Erythroblast (primary cell): ENCODE data around the gene SCARF2.
"Not testable (repeated sequence)": the region's sequence is repeated elsewhere in the genome, so short reads cannot be mapped to it uniquely, and the experiment has no call there.

Experiments used
- DNase-seq, 2 experiments: peaks; one replicate each; lab custom pipeline; 2025; lab: John Stamatoyannopoulos, UW
- GATA1 ChIP-seq: IDR thresholded peaks from 2 replicates; pipeline ENCODE4 v1.6.1; 2011; ENCODE audit warnings: low read depth, mild to moderate bottlenecking, control low read depth, low read length, moderate library complexity
- POLR2A ChIP-seq: IDR thresholded peaks from 2 replicates; pipeline ENCODE4 v1.6.1; 2011; ENCODE audit warnings: mild to moderate bottlenecking, low read length

SCARF2 gene

DNA sequence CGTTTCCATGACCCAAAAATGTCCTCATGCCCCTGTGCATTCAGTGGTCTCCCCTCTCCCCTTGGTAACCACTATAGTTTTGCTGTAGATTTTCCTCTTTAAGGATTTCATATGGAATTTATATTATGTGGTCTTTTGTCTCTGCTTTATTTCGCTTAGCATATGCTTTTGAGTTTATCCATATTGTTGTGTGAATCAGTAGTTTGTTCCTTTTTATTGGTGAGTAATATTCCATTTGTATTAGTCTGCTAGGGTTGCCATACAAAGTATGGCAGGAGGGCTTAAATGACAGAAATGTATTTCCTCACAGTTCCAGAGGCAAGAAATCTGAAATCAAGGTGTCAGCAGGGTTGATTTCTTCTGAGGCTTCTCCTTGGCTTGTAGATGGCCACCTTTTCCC lies 40.1 kb downstream of the SCARF2 start:
- TF ChIP-seq GATA1 (no peak), POLR2A (no peak)

DNA sequence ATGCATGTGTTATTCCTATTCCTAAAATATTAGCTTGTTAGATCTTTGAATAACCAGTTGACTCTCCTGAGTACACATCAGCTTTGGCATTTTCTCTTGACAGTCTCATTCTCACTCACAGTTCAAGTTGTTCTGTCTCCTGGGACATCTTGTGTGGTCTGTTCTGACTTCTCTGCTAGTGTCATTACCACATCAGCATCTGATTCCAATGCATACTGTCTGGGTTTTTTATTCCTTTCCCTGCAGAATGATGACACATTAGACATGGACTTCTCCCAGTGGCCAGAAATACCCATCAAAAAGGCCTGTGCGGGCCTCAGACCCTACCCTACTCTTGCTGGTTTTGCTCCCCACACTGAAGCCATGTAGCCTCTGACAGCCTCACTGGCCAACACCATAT lies 41.0 kb downstream of the SCARF2 start:
- TF ChIP-seq POLR2A (no peak), GATA1 (no peak)
- DNase-seq, result no peak

More for the DNA sequence above, 40.1 kb downstream of the SCARF2 start:
- DNase-seq, result no peak

DNA sequence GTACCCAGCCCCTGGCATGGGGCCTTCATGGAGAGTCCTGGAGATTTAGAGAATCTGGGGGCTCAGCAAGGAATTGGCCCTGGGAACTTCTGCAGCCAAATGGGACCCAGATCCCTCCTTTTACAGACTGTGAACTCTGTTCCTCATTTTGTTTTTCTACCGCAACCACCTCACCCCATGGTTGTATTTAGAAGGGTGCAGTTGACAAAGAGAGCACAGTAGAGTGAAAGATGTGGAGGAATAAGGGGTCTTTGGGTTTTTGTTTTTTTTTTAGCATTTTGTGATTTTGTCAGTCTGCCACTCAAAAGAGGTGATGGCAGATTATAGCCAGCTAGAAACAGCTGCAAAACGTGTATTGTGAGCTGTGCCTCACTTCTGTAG lies 41.7 kb downstream of the SCARF2 start:
- DNase-seq, result no peak
- TF ChIP-seq GATA1 (no peak), POLR2A (no peak)

DNA sequence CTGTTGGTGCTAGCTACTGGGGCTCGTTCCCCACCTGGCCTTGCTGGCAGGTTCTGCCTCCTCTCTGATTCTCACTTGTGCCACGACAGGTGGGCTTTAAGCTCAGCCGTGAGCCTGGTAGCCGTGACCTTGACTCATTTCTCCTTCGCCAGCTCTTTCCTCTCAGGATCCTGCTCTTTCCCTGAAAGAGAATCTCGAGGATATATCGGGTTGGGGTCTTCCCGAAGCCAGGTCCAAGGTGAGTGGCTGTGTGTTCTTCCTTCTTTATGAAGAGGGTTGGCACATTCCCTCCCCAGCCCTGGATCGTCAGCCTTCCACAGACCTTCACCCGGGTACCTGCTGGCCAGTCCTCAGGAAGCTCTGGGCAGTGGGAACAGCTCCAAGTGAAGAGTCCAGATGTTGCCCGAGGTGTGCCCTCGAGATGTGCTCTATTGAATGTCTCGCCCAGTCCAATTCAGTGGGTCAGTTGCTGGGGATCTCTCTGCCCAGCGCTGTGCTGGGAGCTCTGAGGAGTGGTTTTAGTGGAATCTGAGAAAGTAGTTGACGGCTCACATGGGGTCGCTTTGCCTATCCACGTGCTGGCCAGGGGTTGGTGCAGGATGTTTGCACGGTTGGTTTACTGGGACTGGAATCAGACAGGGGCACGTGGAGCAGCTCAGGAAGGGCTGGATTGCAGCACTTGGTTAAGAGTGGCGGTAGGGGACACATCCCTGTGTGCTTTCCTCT lies 42.3 kb downstream of the SCARF2 start:
- no peak for DNase-seq
- no peak for TF ChIP-seq POLR2A
- no peak for TF ChIP-seq GATA1

DNA sequence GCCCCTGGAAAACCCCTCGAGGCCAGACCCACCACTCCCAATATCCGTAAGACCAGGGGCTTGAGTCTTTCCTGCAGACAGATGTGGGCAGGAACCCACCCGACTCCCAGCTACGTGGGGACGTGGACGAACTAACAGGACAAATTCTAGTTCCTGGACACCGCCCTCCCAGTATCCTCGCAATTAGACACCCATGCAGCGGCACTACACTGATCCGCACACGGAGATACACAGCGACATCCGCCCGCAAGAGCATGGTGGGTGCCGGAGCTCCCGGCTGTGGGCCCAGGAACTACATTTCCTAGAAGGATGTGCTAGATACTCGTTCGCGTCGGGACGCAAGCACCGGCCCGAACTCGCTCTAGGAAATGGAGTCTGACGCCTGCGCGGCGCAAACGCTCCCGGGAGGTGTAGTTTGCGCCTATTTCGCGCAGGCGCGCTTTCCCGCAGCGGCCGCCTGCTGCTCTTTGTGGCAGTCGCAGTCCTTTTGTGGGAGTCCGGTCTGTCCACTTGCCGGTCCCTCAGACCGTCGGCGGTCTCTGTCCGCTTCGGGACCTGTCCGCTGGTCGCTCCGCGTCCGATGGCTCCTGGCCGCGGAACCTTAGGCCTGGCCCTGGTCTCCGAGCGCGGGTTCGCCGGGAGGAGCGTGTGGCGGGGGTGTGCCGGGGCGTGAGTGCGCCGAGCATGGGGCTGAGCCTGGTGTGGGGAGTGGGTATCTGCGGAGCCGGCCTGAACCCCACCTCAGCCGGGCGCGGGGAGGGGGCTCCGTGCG lies 43.7 kb downstream of the SCARF2 start, which contains the start of gene ZNF74:
TSS of gene ZNF74 (plus strand) at position 447 of the 772 bp plus-strand sequence. CDS start 478 bp downstream, outside the sequence.
- TF ChIP-seq GATA1 (no peak), POLR2A (peak; percentile 76)
- DNase-seq, result peak; percentile 84 to 86

DNA sequence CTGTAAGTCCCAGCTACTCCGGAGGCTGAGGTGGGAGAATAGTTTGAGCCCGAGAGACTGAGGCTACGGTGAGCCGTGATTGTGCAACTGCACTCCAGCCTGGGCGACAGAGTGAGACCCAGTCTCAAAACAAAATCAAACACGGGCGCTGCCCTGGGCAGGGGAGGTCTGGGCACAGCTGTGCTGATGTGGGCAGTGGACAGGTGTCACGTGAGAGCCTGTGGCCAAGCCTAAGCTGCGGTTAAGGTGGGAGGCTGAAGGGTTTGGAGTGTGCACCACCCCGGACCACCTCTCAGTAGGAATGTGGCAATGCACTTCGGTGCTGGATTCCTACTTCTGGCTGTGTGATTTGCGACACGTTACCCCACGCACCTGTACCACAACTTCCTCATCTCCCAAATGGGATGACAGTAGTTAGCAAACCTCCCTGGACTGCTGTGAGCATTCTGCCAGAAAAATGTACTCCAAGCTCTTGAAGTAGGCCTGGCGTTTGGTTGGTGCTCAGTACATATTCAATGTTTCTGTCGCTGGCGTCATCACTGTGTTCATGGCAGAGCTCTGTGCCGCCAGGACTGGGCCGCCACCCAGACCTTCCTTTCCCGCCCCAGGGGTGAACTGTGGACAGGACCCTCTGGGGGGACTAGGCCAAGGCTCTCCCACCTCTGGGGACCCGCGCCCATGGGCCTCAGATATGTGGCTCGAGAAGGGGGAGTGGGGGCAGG lies 44.5 kb downstream of the SCARF2 start:
- no peak for TF ChIP-seq POLR2A
- TF ChIP-seq GATA1, result no peak
- no peak for DNase-seq

DNA sequence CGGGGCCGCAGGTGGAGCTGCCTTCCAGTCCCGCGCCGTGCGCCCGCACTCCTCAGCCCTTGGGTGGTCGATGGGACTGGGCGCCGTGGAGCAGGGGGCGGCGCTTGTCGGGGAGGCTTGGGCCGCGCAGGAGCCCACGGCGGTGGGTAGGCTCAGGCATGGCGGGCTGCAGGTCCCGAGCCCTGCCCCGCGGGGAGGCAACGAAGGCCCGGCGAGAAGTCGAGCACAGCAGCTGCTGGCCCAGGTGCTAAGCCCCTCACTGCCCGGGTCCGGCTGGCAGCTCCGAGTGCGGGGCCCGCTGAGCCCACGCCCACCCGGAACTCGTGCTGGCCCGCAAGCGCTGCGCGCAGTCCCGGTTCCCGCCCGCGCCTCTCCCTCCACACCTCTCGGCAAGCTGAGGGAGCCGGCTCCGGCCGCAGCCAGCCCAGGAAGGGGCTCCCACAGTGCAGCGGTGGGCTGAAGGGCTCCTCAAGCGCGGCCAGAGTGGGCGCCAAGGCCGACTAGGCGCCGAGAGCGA lies 45.2 kb downstream of the SCARF2 start:
- DNase-seq, result not testable (repeated sequence)

DNA sequence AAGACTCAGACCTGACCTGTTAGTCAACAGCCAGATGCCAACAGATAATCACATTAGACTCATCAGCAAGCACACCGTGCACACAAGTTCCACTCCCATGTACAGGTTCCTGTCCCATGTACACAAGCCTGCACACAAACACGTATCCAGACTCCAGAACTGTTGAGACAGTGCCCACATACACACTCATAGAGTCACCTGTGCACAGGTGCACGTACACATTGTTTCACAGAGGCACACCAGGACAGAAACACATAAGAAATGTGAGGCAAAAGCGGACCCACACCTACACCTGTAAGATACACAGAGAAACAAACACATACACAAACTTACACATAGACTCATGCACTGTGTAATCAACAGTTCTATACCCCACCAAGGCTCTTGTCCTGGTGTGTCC lies 46.4 kb downstream of the SCARF2 start:
- TF ChIP-seq GATA1 (no peak), POLR2A (no peak)
- DNase-seq, result no peak

DNA sequence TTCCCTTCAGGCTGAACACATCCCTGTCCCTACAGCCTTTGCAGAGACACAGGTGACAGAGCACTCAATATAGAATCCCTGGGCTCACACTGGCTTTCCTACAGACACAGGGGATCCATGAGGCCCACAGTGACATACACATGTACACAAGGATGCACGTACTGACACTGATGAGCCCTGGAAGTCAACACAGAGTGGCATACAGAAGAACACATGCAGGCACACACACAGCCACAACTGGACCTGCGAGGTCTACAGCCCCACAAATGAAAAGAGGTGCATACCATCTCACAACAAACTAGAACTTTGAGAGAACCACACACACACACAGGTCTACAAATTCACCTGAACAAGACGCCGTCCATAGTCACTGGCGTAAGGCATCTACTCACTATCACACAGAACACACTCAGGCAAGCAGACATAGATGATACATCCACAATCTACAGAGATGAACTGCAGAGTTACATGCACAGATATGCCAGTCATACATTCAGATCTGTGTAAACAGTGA lies 47.2 kb downstream of the SCARF2 start:
- no peak for DNase-seq
- TF ChIP-seq GATA1 (no peak), POLR2A (no peak)

DNA sequence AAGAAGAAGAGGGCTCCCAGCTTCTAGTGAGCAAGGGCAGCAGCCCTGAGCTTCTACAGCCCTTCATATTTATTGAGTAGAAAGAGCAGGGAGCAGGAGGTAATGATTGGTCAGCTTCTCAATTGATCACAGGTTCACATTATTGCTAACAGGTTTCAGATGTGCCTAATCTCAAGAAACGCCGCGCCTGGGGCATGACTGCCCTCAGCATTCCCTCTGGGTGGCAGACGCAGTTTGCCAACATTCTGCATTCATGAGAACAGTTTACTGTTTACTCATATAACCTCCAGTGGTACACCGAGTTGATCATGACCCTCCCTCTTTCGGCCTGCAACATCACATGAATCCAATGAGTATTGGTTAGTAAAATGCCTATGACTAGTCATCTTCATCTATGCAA lies 48.3 kb downstream of the SCARF2 start:
- TF ChIP-seq POLR2A (no peak), GATA1 (no peak)
- DNase-seq, result no peak

DNA sequence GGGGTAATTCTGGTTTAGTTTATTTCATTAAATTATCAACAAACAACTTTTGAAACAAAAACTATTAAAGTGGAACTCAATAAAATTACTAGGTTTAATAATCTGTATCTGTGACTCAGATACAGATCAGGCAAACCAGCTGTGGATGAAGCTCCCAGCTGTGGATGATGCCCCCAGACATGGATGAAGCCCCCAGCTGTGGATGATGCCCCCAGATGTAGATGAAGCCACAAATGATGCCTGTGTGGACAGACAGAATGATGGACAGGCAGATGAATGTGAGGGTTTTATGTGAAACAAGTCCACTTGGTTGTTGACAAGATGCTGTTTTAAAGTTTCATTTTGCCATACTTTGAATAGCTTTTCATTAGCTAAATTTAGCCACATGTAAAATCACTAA lies 49.4 kb downstream of the SCARF2 start:
- TF ChIP-seq GATA1 (no peak), POLR2A (no peak)
- DNase-seq, result no peak

DNA sequence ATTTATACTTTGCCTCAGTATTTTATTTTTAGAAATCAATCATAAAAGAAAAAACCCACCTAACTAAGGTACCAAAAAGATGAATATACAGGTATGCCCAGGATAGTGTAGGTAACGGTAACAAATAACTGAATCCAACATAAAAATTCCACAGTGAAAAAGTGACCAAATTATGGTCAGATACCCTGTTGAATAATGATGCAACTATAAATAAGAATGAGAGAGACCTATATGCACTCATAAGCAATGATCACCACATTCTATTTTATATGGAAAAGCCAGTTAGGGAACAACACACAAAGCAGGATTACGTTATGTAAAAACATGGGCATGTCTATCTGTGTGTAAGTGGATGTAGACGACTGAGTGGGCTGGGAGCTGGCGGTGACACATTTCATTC lies 50.7 kb downstream of the SCARF2 start:
- TF ChIP-seq POLR2A, result no peak
- TF ChIP-seq GATA1, result no peak
- no peak for DNase-seq

DNA sequence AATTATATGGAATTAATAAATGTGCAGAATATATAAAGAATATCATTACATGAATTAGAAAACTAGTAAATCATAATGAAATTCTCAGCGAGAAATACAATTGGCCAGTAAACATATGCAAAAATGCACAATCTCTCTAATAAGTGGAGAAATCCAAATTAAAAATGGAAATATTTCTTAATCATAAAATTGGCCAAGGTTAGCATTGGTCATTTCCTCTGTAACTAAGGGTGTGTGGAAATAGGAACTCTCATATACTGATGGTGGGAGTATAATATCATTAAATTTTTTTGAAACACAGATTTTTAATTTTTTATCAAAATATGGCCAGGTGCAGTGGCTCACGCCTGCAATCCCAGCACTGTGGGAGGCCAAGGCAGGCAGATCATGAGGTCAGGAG lies 51.3 kb downstream of the SCARF2 start:
- no peak for DNase-seq
- TF ChIP-seq GATA1, result no peak
- no peak for TF ChIP-seq POLR2A

DNA sequence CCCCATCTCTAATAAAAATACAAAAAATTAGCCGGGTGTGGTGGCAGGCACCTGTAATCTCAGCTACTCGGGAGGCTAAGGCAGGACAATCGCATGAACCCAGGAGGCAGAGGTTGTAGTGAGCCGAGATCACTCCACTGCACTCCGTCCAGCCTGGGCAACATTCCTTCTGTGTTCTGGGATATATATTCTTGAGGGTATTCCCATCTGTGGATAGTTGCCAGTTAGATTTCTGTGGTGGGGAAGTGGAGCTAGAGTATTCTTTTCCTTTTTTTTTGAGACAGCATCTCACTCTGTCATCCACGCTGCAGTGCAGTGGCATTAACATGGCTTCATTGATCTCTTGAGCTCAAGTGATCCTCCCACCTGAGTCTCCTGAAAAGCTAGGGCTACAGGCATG lies 52.8 kb downstream of the SCARF2 start:
- DNase-seq, result no peak
- TF ChIP-seq GATA1 (no peak), POLR2A (no peak)
